Panc1 (cell line): ENCODE measurements around the gene DHX8.

Source experiments
- POLR2AphosphoS5 ChIP-seq: IDR thresholded peaks from 2 replicates; pipeline ENCODE4 v1.6.1; 2012; ENCODE audit warnings: mild to moderate bottlenecking, low read depth, low read length, moderate library complexity
- REST ChIP-seq, 2 experiments: IDR thresholded peaks; 2 replicates each; pipeline ENCODE4 v1.6.1; 2011 to 2012; ENCODE audit warnings: low read depth in 2 of 2, control low read depth in 1 of 2, low read length in 1 of 2, mild to moderate bottlenecking in 1 of 2, moderate library complexity in 1 of 2; ENCODE audit not compliant: insufficient read depth in 1 of 2

GRCh38 chr17:43542859-43543258, 59.1 kb downstream of the DHX8 start:
- TF ChIP-seq REST (IDR thresholded peaks at IDR 0.05; ENCODE audit: insufficient read depth in 1 of 2, low read depth in 2 of 2, low read length in 1 of 2), result no peak
- no peak for TF ChIP-seq POLR2AphosphoS5
